DND-41 (cell line): ENCODE results near the gene PTS.

Experiments used
- ATAC-seq: fragments of 200-7000 bp; cut with Tn5 transposase; 3 replicates; pipeline ENCODE4 v1.9.1; 2021; ENCODE audit warnings: low read depth; ENCODE audit not compliant: insufficient read depth
- DNase-seq: peaks from one replicate; pipeline ENCODE4 v3.0.0-alpha.2; 2020
- H2AFZ ChIP-seq: 2 replicates; pipeline ENCODE4 v1.6.0; 2012; ENCODE audit warnings: low read depth, low read length
- H3K27ac ChIP-seq: 2 replicates; pipeline ENCODE4 v1.5.1; 2012; ENCODE audit warnings: low read length, inconsistent platforms
- H3K27me3 ChIP-seq: fragments of 200-600 bp; sonication (generic); 2 replicates; pipeline ENCODE4 v1.6.0; 2012; ENCODE audit warnings: low read length, mild to moderate bottlenecking, inconsistent platforms; ENCODE audit not compliant: insufficient read depth, poor library complexity
- H3K36me3 ChIP-seq: 2 replicates; pipeline ENCODE4 v1.5.1; 2012; ENCODE audit warnings: low read length, inconsistent platforms; ENCODE audit not compliant: insufficient read depth
- H3K4me1 ChIP-seq: 2 replicates; pipeline ENCODE4 v1.5.1; 2012; ENCODE audit warnings: mild to moderate bottlenecking, low read length; ENCODE audit not compliant: insufficient read depth
- H3K4me2 ChIP-seq: 2 replicates; pipeline ENCODE4 v1.6.0; 2012; ENCODE audit warnings: mild to moderate bottlenecking, moderate library complexity, low read length, inconsistent platforms; ENCODE audit not compliant: insufficient read depth
- H3K4me3 ChIP-seq, 2 experiments: fragments of 200-600 bp in 1 of 2; shearing (Covaris generic) in 1 of 2; 2 replicates each; pipeline ENCODE4 v1.5.1; 2012 to 2016; ENCODE audit warnings: inconsistent platforms in 2 of 2, low read length in 2 of 2, mild to moderate bottlenecking in 2 of 2, low read depth in 1 of 2, moderate library complexity in 1 of 2
- H3K79me2 ChIP-seq: 2 replicates; pipeline ENCODE4 v1.6.0; 2012; ENCODE audit warnings: low read length, inconsistent platforms; ENCODE audit not compliant: insufficient read depth
- H3K9ac ChIP-seq: 2 replicates; pipeline ENCODE4 v1.6.0; 2012; ENCODE audit warnings: low read depth, mild to moderate bottlenecking, inconsistent platforms, low read length, moderate library complexity
- H3K9me3 ChIP-seq: 2 replicates; pipeline ENCODE4 v1.5.1; 2012; ENCODE audit warnings: low read length, moderate library complexity, mild to moderate bottlenecking, inconsistent platforms; ENCODE audit not compliant: insufficient read depth, severe bottlenecking
- H4K20me1 ChIP-seq: 2 replicates; pipeline ENCODE4 v1.6.0; 2012; ENCODE audit warnings: low read length; ENCODE audit not compliant: insufficient read depth
- CTCF ChIP-seq: IDR thresholded peaks from 2 replicates; pipeline ENCODE4 v1.5.1; 2012; ENCODE audit warnings: borderline replicate concordance, low read length, moderate library complexity, mild to moderate bottlenecking; ENCODE audit not compliant: poor library complexity, severe bottlenecking; ENCODE audit errors: extremely low read depth
- EZH2 ChIP-seq: IDR thresholded peaks from 3 replicates; pipeline ENCODE4 v1.6.1; 2012; ENCODE audit warnings: borderline replicate concordance, low read depth, mild to moderate bottlenecking, moderate library complexity, low read length, inconsistent platforms; ENCODE audit not compliant: severe bottlenecking

The PTS gene

DNA sequence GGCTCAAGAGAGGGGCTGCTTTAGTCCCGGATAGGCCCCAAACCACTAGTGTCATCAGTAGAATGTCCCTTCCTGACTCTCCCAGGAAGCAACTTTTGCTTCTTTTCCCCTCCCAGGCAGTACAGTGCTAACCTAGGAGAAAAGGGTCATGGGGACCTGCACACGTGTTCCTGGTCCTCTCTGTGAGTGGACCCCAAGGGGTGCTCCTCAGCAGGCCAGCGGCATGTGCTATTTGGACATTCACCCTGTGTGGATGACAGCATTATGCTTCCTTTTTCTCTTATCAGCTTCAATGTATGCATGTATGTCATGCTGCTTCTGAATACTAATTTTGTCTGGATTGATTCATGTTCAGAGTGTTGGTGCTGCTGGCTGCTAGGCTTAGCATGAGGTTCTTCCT is 52.6 kb downstream of the PTS start:
- no peak for DNase-seq
- Histone ChIP-seq H3K27me3 (no peaks in the 10 kb centered on the region), H4K20me1 (no peaks in the 10 kb centered on the region), H3K9me3 (no peaks in the 10 kb centered on the region), H3K4me2 (no peak overlapping the region), H3K4me3 (no peak overlapping the region), H3K4me1 (peaks cover 10% of the 10 kb centered on the region), H3K9ac (no peak overlapping the region), H3K27ac (no peak overlapping the region), H2AFZ (no peak overlapping the region), H3K36me3 (no peaks in the 10 kb centered on the region), H3K79me2 (no peaks in the 10 kb centered on the region)
- no peak for TF ChIP-seq CTCF
- TF ChIP-seq EZH2: no peak
- no peak for ATAC-seq

DNA sequence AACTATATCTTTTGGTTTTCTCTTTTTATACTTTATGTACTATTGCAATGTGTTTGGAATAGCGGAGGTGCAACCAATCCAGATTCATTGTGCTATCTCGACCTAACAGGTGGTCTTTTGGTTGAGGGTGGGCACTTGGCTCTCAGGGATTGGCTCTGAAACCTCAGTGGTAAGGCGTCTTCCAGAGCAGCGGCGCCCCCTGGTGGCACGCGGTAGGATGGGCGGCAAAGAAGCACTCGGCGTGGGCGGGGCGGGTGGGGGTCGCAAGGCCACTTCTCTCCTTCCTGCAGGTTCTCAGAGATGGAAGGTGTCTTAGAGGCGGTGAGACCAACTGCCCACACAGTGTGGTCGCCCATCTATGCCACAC is 53.7 kb downstream of the PTS start:
- no peaks in the 10 kb centered on the region for H4K20me1 ChIP-seq
- ATAC-seq (peak; percentile 82), DNase-seq (peak; percentile 80)
- TF ChIP-seq CTCF (peak; percentile 76), EZH2 (no peak)
- H3K9me3 ChIP-seq: no peaks in the 10 kb centered on the region
- H3K4me2 ChIP-seq: peak overlapping the region; percentile 98
- H3K4me1 ChIP-seq: peaks cover 10% of the 10 kb centered on the region
- H2AFZ ChIP-seq: peak overlapping the region; percentile 100
- H3K27ac ChIP-seq: peak overlapping the region; percentile 61
- no peaks in the 10 kb centered on the region for H3K79me2 ChIP-seq
- H3K27me3 ChIP-seq: no peaks in the 10 kb centered on the region
- H3K4me3 ChIP-seq: peak overlapping the region; percentile 29 to 62; a peak in 3 of 4 replicates
- H3K9ac ChIP-seq: peak overlapping the region; percentile 56
- H3K36me3 ChIP-seq: no peaks in the 10 kb centered on the region

GRCh38 chr11:112280268-112281126 is 54.3 kb downstream of the PTS start:
- peak overlapping the region; percentile 56 for H3K9ac ChIP-seq
- H3K4me2 ChIP-seq: peak overlapping the region; percentile 98
- no peaks in the 10 kb centered on the region for H3K79me2 ChIP-seq
- H3K36me3 ChIP-seq: no peaks in the 10 kb centered on the region
- H2AFZ ChIP-seq: peak overlapping the region; percentile 100
- no peaks in the 10 kb centered on the region for H3K27me3 ChIP-seq
- H3K4me1 ChIP-seq: peaks cover 10% of the 10 kb centered on the region
- no peaks in the 10 kb centered on the region for H4K20me1 ChIP-seq
- H3K4me3 ChIP-seq: peak overlapping the region; percentile 29 to 62; a peak in 3 of 4 replicates
- H3K9me3 ChIP-seq: no peaks in the 10 kb centered on the region
- DNase-seq (peak; percentile 83), ATAC-seq (peak; percentile 89)
- H3K27ac ChIP-seq: peak overlapping the region; percentile 61
- TF ChIP-seq EZH2 (no peak), CTCF (peak; percentile 84)
